H1 (cell line): ENCODE results near the gene UVRAG. TPM values are rescaled to one million over a fixed set of nuclear protein-coding genes. Genes with fewer than 3 reads are reported as not detected.
"Not testable (repeated sequence)": the region's sequence is repeated elsewhere in the genome, so short reads cannot be mapped to it uniquely, and the experiment has no call there.

Experiments used
- CTCF ChIA-PET: fragments of 300-600 bp; sonication (Branson Sonifier 250); formaldehyde crosslinking; loops from one replicate; lab custom pipeline; 2021; ENCODE audit not compliant: partially characterized antibody; lab: Charles Lee
- POLR2A ChIA-PET: fragments of 300-600 bp; sonication (Branson Sonifier 250); formaldehyde crosslinking; loops from one replicate; lab custom pipeline; 2021; ENCODE audit warnings: inconsistent platforms; ENCODE audit not compliant: partially characterized antibody; lab: Charles Lee
- DNase-seq, 2 experiments: peaks; one replicate each; pipeline versions ENCODE4 v3.0.0 to v3.0.0-alpha.2; 2010 to 2022; ENCODE audit warnings: low spot score in 2 of 2, low read depth in 1 of 2, mixed read lengths in 1 of 2
- FAIRE-seq: peaks from 2 replicates; lab custom pipeline; 2011; peaks lifted over from hg19 to GRCh38; lab: Jason Lieb, UNC
- H2AFZ ChIP-seq: 2 replicates; pipeline ENCODE4 v1.8.1; 2012; ENCODE audit warnings: low read length, inconsistent platforms
- H2AK5ac ChIP-seq: 2 replicates; pipeline ENCODE4 v1.6.1; 2013; ENCODE audit warnings: low read depth, low read length
- H2BK120ac ChIP-seq: replicated peaks from 2 replicates; pipeline ENCODE3; 2013; ENCODE audit warnings: low read depth, low read length, inconsistent platforms
- H2BK12ac ChIP-seq: 2 replicates; pipeline ENCODE4 v1.6.1; 2013; ENCODE audit warnings: low read depth, low read length
- H2BK15ac ChIP-seq: 2 replicates; pipeline ENCODE4 v1.6.1; 2013; ENCODE audit warnings: low read length
- H2BK20ac ChIP-seq: 2 replicates; pipeline ENCODE4 v1.6.1; 2013; ENCODE audit warnings: low read length
- H2BK5ac ChIP-seq: 2 replicates; pipeline ENCODE4 v1.6.1; 2013; ENCODE audit warnings: low read depth, low read length
- H3K14ac ChIP-seq: 2 replicates; pipeline ENCODE4 v1.6.1; 2013; ENCODE audit warnings: inconsistent platforms; ENCODE audit not compliant: insufficient read length
- H3K18ac ChIP-seq: 2 replicates; pipeline ENCODE4 v1.6.1; 2013; ENCODE audit warnings: low read length; ENCODE audit errors: extremely low read depth
- H3K23ac ChIP-seq: 2 replicates; pipeline ENCODE4 v1.6.1; 2013; ENCODE audit warnings: inconsistent platforms; ENCODE audit not compliant: insufficient read length
- H3K23me2 ChIP-seq: 2 replicates; pipeline ENCODE4 v1.6.1; 2013; ENCODE audit warnings: low read depth, low read length
- H3K27ac ChIP-seq: 2 replicates; pipeline ENCODE4 v1.6.1; 2011; ENCODE audit warnings: low read depth, low read length, inconsistent platforms
- H3K27me3 ChIP-seq, 4 experiments: replicated peaks in 1 of 4; 1 replicate in 1 of 4; 2 replicates in 3 of 4; pipeline versions ENCODE4 v1.6.1 to v1.8.1; 2011 to 2013; ENCODE audit warnings: low read length in 3 of 4, mild to moderate bottlenecking in 3 of 4, inconsistent platforms in 2 of 4, mixed read lengths in 2 of 4, moderate library complexity in 1 of 4; ENCODE audit not compliant: control insufficient read depth in 3 of 4, insufficient read depth in 3 of 4; ENCODE audit errors: extremely low read depth in 1 of 4
- H3K36me3 ChIP-seq, 4 experiments: 2 replicates each; pipeline versions ENCODE4 v1.6.1 to v1.8.1; 2011 to 2013; ENCODE audit warnings: mild to moderate bottlenecking in 4 of 4, low read length in 3 of 4, moderate library complexity in 2 of 4, control low read depth in 1 of 4, inconsistent platforms in 1 of 4; ENCODE audit not compliant: insufficient read depth in 4 of 4, control insufficient read depth in 2 of 4
- H3K4ac ChIP-seq: replicated peaks from 2 replicates; pipeline ENCODE3; 2013; ENCODE audit warnings: low read length, low read depth, mixed read lengths, inconsistent platforms; ENCODE audit not compliant: insufficient read length
- H3K4me1 ChIP-seq, 4 experiments: replicated peaks in 1 of 4; 1 replicate in 1 of 4; 2 replicates in 3 of 4; pipeline versions ENCODE4 v1.6.1 to v1.8.1; 2011 to 2013; ENCODE audit warnings: low read length in 3 of 4, inconsistent platforms in 2 of 4, mixed read lengths in 1 of 4; ENCODE audit not compliant: insufficient read depth in 4 of 4, control insufficient read depth in 3 of 4
- H3K4me2 ChIP-seq, 2 experiments: 2 replicates each; pipeline versions ENCODE4 v1.6.1 to v1.8.1; 2011 to 2013; ENCODE audit warnings: low read depth in 2 of 2, low read length in 2 of 2, control low read depth in 1 of 2, inconsistent platforms in 1 of 2, mild to moderate bottlenecking in 1 of 2; ENCODE audit not compliant: insufficient read depth in 1 of 2
- H3K4me3 ChIP-seq, 4 experiments: fragments of 200-600, 300-600 bp in 1 of 4; sonication (generic), shearing (Covaris generic), sonication (Bioruptor Twin) in 1 of 4; 2 replicates each; pipeline versions ENCODE4 v1.5.1 to v1.8.1; 2011 to 2016; ENCODE audit warnings: low read length in 4 of 4, low read depth in 3 of 4, control low read depth in 2 of 4, inconsistent platforms in 2 of 4, mild to moderate bottlenecking in 2 of 4, mixed read lengths in 1 of 4, moderate library complexity in 1 of 4; ENCODE audit not compliant: insufficient read depth in 2 of 4; ENCODE audit errors: extremely low read depth in 1 of 4
- H3K56ac ChIP-seq: replicated peaks from 2 replicates; pipeline ENCODE3; 2013; ENCODE audit warnings: low read depth, mild to moderate bottlenecking, mixed read lengths, low read length, inconsistent platforms; ENCODE audit not compliant: insufficient read length
- H3K79me1 ChIP-seq: 2 replicates; pipeline ENCODE4 v1.6.1; 2013; ENCODE audit warnings: low read depth, low read length, control low read depth
- H3K79me2 ChIP-seq, 2 experiments: 2 replicates each; pipeline versions ENCODE4 v1.6.1 to v1.8.1; 2012 to 2013; ENCODE audit warnings: low read length in 2 of 2, mild to moderate bottlenecking in 2 of 2, inconsistent platforms in 1 of 2; ENCODE audit not compliant: insufficient read depth in 2 of 2, control insufficient read depth in 1 of 2
- H3K9ac ChIP-seq, 4 experiments: replicated peaks in 1 of 4; 1 replicate in 1 of 4; 2 replicates in 3 of 4; pipeline versions ENCODE4 v1.6.1 to v1.8.1; 2011 to 2013; ENCODE audit warnings: low read depth in 3 of 4, low read length in 3 of 4, control low read depth in 2 of 4, mild to moderate bottlenecking in 2 of 4, moderate library complexity in 2 of 4, inconsistent platforms in 1 of 4; ENCODE audit errors: extremely low read depth in 1 of 4
- H3K9me3 ChIP-seq, 2 experiments: 2 replicates each; pipeline versions ENCODE4 v1.6.1 to v1.8.1; 2012 to 2013; ENCODE audit warnings: mild to moderate bottlenecking in 2 of 2, moderate library complexity in 2 of 2, control low read depth in 1 of 2, inconsistent platforms in 1 of 2, low read depth in 1 of 2, low read length in 1 of 2, mixed read lengths in 1 of 2; ENCODE audit not compliant: insufficient read depth in 2 of 2
- H4K20me1 ChIP-seq, 2 experiments: replicated peaks in 1 of 2; 2 replicates each; pipeline versions ENCODE3 to v1.8.1; 2011 to 2013; ENCODE audit warnings: inconsistent platforms in 2 of 2, low read length in 2 of 2, mild to moderate bottlenecking in 1 of 2; ENCODE audit not compliant: insufficient read depth in 2 of 2, control insufficient read depth in 1 of 2
- H4K5ac ChIP-seq: 2 replicates; pipeline ENCODE4 v1.6.1; 2013; ENCODE audit warnings: low read length, low read depth, mixed read lengths, inconsistent platforms; ENCODE audit not compliant: insufficient read length
- H4K8ac ChIP-seq: 2 replicates; pipeline ENCODE4 v1.8.0; 2013; ENCODE audit warnings: mild to moderate bottlenecking, moderate library complexity, low read length, inconsistent platforms; ENCODE audit not compliant: insufficient read depth; ENCODE audit errors: extremely low read depth
- H4K91ac ChIP-seq: replicated peaks from 2 replicates; pipeline ENCODE3; 2013; ENCODE audit warnings: low read length, mixed read lengths, inconsistent platforms; ENCODE audit not compliant: insufficient read length
- WGBS, 2 experiments: shearing (Covaris generic) in 1 of 2; methylation state at CpG; one replicate each; pipeline versions ENCODE4 v1.1.6 to v1.1.7; 2013 to 2015; ENCODE audit warnings: low lambda C conversion rate in 2 of 2, mixed read lengths in 2 of 2, inconsistent platforms in 1 of 2, low coverage in 1 of 2, missing lambda C conversion rate in 1 of 2; ENCODE audit not compliant: insufficient replicate concordance in 2 of 2, insufficient coverage in 1 of 2, insufficient read length in 1 of 2; ENCODE audit errors: extremely low coverage in 1 of 2, missing lambda C conversion rate in 1 of 2; 5-methylcytosine and 5-hydroxymethylcytosine counted together
- polyA plus RNA-seq, 7 experiments: library from polyadenylated mRNA; depleted of rRNA in 3 of 7; stranded (reverse) in 5 of 7; unstranded in 2 of 7; fragments of >200 nt in 5 of 7; fragments of 200-250 nt in 2 of 7; gene quantifications; 1 replicate in 5 of 7; 2 replicates in 1 of 7; 4 replicates in 1 of 7; pipeline versions ENCODE4 v1.2.1 to v1.2.3, GENCODE V29; 2011 to 2013; ENCODE audit warnings: missing spikeins in 2 of 7, mixed read lengths in 2 of 7
- total RNA-seq: library from RNA; stranded (reverse); fragmentation: NEBNext Ultra II Directional; extraction: Animal tissue kit (Norgen Biotek cat#: 25700); gene quantifications from 2 replicates; pipeline ENCODE4 v1.2.1, GENCODE V29; 2021

Gene UVRAG
- total and polyA plus RNA-seq, 2 of the 8 experiments (the other 6 are each of a cell fraction or from before 2014, with no cell fraction given) = 5.5 to 14.7 TPM

GRCh38 chr11:76081084-76081483 is 266.1 kb downstream of the UVRAG start:
- H2BK120ac ChIP-seq, H4K8ac ChIP-seq, H2AFZ ChIP-seq, H3K79me1 ChIP-seq, POLR2A ChIA-PET, H3K18ac ChIP-seq, H3K27ac ChIP-seq, H4K5ac ChIP-seq, H3K4me3 ChIP-seq, H2BK15ac ChIP-seq, H3K23ac ChIP-seq, H3K56ac ChIP-seq, H2BK20ac ChIP-seq, FAIRE-seq, DNase-seq, H3K9ac ChIP-seq, H3K4me1 ChIP-seq, H3K27me3 ChIP-seq, H4K20me1 ChIP-seq, H3K23me2 ChIP-seq, H2AK5ac ChIP-seq, H3K36me3 ChIP-seq, H3K79me2 ChIP-seq, H3K14ac ChIP-seq, H4K91ac ChIP-seq, H3K4ac ChIP-seq, H3K4me2 ChIP-seq, H2BK5ac ChIP-seq, H2BK12ac ChIP-seq, H3K9me3 ChIP-seq: not testable (repeated sequence)
- 83% methylated on average over 3 of the region's 5 CpGs; no CpG with 5 or more reads in 1 of the 2 experiments for WGBS, 2 experiments
- CTCF ChIA-PET = interaction anchor here (0.6 to 0.7 kb wide), 2 partner anchors 13 to 293 kb away, joined by 3 read pairs; no protein-coding TSS in a partner anchor
